ENCODE data around the gene DDX27. TPM values are rescaled to one million over a fixed set of nuclear protein-coding genes. Genes with fewer than 3 reads are reported as not detected.
A peak's percentile ranks its signal among the peaks of the same experiment; 100 is the strongest.

Gene DDX27
- total RNA-seq, 1 experiment from 2014 or later, result 54.8 TPM

DNA sequence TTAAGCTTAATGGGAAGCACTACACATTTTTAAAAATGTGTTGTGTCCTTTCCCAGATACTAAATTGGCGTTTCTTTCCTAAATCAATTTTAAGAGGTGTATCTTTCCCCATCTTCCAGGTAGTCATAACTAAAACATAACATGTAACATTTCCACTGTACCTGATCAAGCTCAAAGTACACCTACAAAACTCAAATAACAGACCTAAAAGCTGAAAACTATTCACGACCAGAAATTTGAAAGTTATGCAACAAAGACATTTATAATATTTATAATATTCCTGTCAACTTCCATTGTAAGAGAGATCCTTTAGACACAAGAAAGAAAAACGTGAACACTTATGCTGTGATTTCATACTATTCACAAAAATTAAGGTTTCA, 34.5 kb upstream of the DDX27 start:
- ChIA-PET CTCF (interaction anchor here (1.0 to 2.2 kb wide), 2 partner anchors 33 to 52 kb away, joined by 3 to 6 read pairs; no protein-coding TSS in a partner anchor), POLR2A (no interaction called here)
- Mint-ChIP-seq H3K4me1 (peaks cover 52% of the 10 kb centered on the region), H3K9me3 (no peaks in the 10 kb centered on the region), H3K27ac (0 out of 2 replicates have a peak overlapping the region, but pooled peaks have one; percentile 32), H3K4me3 (no peak overlapping the region), H3K36me3 (no peaks in the 10 kb centered on the region), H3K27me3 (ENCODE audit: low read depth) (no peaks in the 10 kb centered on the region)
- TF ChIP-seq JUN (CRISPR knock-in tag; IDR thresholded peaks at IDR 0.05), result no peak
- no peak for DNase-seq (ENCODE audit: low spot score)
- no peak for ATAC-seq

DNA sequence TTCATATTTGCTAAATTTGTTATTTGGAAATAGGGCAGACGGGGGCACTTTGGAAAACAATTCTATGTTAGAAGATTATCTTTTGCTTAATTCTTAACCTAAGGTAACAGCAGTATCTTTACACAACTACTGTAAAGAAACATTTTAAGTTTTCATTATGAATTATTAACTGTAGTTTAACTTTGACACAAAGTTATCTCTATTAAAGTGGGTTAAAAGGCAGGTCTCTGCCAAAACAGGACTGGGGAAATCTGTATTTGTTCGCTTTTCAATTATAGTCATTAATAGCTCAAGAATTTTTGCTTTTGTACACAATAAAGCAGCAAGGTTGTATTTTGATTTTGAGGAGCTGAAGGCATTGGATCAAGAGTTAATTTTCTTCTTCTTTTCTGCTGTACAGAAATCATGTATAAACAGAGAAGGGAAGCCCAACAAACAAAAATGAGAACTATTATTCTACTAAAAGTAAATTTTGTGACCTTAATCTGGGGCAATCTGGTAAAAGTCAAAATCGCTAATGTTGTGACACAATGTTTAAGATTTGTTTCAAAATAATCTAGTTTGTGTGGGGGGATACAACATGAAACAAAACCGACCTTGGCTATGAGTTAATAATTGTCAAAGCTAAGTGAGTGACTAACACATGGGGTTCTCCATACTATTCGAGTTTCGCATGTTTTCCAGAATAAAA, 34.0 kb upstream of the DDX27 start:
- no peaks in the 10 kb centered on the region; the same call in 1 of the 2 replicates for H3K27me3 Mint-ChIP-seq (ENCODE audit: low read depth)
- no peak for ATAC-seq
- H3K27ac Mint-ChIP-seq, result peak overlapping the region; percentile 32
- peak overlapping the region; percentile 35; the same call in 1 of the 2 replicates for H3K4me3 Mint-ChIP-seq
- DNase-seq (ENCODE audit: low spot score), result no peak
- TF ChIP-seq SOX15 (CRISPR knock-in tag; IDR thresholded peaks at IDR 0.05) (no peak), ATF1 (CRISPR knock-in tag; IDR thresholded peaks at IDR 0.05) (no peak), GABPB1 (CRISPR knock-in tag; IDR thresholded peaks at IDR 0.05) (no peak)
- TF ChIP-seq, protein P1, sequence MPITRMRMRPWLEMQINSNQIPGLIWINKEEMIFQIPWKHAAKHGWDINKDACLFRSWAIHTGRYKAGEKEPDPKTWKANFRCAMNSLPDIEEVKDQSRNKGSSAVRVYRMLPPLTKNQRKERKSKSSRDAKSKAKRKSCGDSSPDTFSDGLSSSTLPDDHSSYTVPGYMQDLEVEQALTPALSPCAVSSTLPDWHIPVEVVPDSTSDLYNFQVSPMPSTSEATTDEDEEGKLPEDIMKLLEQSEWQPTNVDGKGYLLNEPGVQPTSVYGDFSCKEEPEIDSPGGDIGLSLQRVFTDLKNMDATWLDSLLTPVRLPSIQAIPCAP (CRISPR knock-in tag; IDR thresholded peaks at IDR 0.05), result no peak
- H3K4me1 Mint-ChIP-seq, result peaks cover 48% of the 10 kb centered on the region
- ChIA-PET CTCF (interaction anchor here (1.0 to 2.2 kb wide), 2 partner anchors 32 to 52 kb away, joined by 3 to 6 read pairs; no protein-coding TSS in a partner anchor), POLR2A (interaction anchor here (0.6 kb wide), 1 partner anchor 33 kb away, joined by 3 read pairs; no protein-coding TSS in a partner anchor)
- no peaks in the 10 kb centered on the region for H3K9me3 Mint-ChIP-seq
- H3K36me3 Mint-ChIP-seq, result no peaks in the 10 kb centered on the region

DNA sequence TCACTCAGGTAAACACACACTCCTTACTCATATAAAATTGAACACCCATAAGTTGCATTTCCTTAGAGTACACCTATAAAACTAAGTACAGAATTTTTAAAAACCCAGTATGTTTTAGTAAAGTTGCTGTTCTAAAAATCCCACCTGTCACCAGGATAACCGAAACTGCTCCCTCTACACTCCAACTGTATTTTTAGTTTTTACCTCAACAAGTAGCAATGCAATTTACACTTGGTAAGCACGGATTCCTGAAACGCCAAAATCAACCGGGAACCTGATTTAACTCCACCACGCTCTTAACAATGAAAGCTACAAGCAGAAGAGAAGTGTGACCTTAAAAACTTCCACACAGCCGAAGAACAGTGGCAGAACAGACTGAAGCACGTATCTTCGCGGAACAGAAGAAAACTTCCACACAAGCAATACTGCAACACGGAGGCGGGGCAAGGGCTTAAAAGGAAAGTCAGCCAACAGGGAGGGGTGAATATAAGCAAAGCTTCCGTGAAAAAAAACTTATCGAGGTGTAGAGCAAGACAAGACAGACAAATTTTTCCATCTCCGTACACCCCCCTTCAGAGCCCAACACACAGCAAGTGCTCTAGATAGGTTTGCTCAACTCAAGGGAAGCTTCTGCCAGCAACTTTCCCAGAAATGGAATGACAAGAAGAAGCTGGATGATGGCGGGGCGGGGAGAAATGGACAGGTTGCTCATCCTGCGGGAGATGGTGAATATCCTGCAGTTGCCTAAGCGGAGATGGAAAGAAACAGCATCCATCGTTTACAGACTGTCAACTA, 32.5 kb upstream of the DDX27 start:
- Mint-ChIP-seq H3K27ac (peak overlapping the region; percentile 50), H3K27me3 (ENCODE audit: low read depth) (no peaks in the 10 kb centered on the region; the same call in 1 of the 2 replicates), H3K36me3 (no peaks in the 10 kb centered on the region), H3K9me3 (no peaks in the 10 kb centered on the region), H3K4me1 (peaks cover 37% of the 10 kb centered on the region), H3K4me3 (peak overlapping the region; percentile 91)
- ChIA-PET POLR2A (interaction anchor here (2.7 kb wide), 1 partner anchor 32 kb away, joined by 7 read pairs; the partner anchor contains the start of gene DDX27), CTCF (interaction anchor here (0.6 to 1.4 kb wide), 3 partner anchors 10 to 54 kb away, joined by 3 to 4 read pairs (median 4); no protein-coding TSS in a partner anchor)
- TF ChIP-seq, protein P2, sequence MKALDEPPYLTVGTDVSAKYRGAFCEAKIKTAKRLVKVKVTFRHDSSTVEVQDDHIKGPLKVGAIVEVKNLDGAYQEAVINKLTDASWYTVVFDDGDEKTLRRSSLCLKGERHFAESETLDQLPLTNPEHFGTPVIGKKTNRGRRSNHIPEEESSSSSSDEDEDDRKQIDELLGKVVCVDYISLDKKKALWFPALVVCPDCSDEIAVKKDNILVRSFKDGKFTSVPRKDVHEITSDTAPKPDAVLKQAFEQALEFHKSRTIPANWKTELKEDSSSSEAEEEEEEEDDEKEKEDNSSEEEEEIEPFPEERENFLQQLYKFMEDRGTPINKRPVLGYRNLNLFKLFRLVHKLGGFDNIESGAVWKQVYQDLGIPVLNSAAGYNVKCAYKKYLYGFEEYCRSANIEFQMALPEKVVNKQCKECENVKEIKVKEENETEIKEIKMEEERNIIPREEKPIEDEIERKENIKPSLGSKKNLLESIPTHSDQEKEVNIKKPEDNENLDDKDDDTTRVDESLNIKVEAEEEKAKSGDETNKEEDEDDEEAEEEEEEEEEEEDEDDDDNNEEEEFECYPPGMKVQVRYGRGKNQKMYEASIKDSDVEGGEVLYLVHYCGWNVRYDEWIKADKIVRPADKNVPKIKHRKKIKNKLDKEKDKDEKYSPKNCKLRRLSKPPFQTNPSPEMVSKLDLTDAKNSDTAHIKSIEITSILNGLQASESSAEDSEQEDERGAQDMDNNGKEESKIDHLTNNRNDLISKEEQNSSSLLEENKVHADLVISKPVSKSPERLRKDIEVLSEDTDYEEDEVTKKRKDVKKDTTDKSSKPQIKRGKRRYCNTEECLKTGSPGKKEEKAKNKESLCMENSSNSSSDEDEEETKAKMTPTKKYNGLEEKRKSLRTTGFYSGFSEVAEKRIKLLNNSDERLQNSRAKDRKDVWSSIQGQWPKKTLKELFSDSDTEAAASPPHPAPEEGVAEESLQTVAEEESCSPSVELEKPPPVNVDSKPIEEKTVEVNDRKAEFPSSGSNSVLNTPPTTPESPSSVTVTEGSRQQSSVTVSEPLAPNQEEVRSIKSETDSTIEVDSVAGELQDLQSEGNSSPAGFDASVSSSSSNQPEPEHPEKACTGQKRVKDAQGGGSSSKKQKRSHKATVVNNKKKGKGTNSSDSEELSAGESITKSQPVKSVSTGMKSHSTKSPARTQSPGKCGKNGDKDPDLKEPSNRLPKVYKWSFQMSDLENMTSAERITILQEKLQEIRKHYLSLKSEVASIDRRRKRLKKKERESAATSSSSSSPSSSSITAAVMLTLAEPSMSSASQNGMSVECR (CRISPR knock-in tag; IDR thresholded peaks at IDR 0.05; ENCODE audit: borderline replicate concordance), result no peak
- TF ChIP-seq TP53 (CRISPR knock-in tag; IDR thresholded peaks at IDR 0.05), result no peak
- TF ChIP-seq, protein P3, sequence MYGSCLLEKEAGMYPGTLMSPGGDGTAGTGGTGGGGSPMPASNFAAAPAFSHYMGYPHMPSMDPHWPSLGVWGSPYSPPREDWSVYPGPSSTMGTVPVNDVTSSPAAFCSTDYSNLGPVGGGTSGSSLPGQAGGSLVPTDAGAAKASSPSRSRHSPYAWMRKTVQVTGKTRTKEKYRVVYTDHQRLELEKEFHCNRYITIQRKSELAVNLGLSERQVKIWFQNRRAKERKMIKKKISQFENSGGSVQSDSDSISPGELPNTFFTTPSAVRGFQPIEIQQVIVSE (CRISPR knock-in tag; IDR thresholded peaks at IDR 0.05; ENCODE audit: borderline replicate concordance), result no peak
- no peak for TF ChIP-seq CREB1 (CRISPR knock-in tag; IDR thresholded peaks at IDR 0.05)
- no peak for TF ChIP-seq GRHL2 (CRISPR knock-in tag; IDR thresholded peaks at IDR 0.05; ENCODE audit: insufficient replicate concordance, severe bottlenecking)
- ATAC-seq (no peak), DNase-seq (ENCODE audit: low spot score) (no peak)
